GM19372 (cell line): Measurements from ENCODE around the gene COPB2.

ENCODE experiments used
- ATAC-seq: cut with Tn5 transposase; IDR thresholded peaks from one replicate; pipeline ENCODE4 v1.9.1; 2021; ENCODE audit warnings: mild to moderate bottlenecking, low read depth, moderate library complexity; ENCODE audit not compliant: unreplicated experiment

Gene COPB2

GRCh38 chr3:139309880-139310279, 79.6 kb downstream of the COPB2 start:
- ATAC-seq: no peak

- no peak for ATAC-seq
Observed at GRCh38 chr3:139309061-139309591, 80.3 kb downstream of the COPB2 start.

GRCh38 chr3:139308560-139308959, 80.9 kb downstream of the COPB2 start:
- no peak for ATAC-seq

- ATAC-seq: no peak
Observed at GRCh38 chr3:139307601-139308555, 81.6 kb downstream of the COPB2 start.
